Body of pancreas (tissue), 4 donors: ENCODE measurements around the gene SIGLEC11. TPM values are rescaled to one million over a fixed set of nuclear protein-coding genes. Genes with fewer than 3 reads are reported as not detected.

Source experiments
- ATAC-seq: fragments of 150-250 bp; one replicate; pipeline ENCODE4 v1.9.1; 2016
- DNase-seq, 4 donors: peaks; one replicate each; pipeline ENCODE4 v3.0.0-alpha.2; 2019
- H3K27ac ChIP-seq, 4 donors: fragments of 200-600 bp; sonication (generic); 1 replicate in 3 of 4; 2 replicates in 1 of 4; pipeline versions ENCODE4 v1.5.1 to v1.6.1; 2016 to 2019; ENCODE audit warnings: mild to moderate bottlenecking in 1 of 4, mixed read lengths in 1 of 4, moderate library complexity in 1 of 4
- H3K27me3 ChIP-seq, 2 donors: fragments of 200-600 bp; sonication (generic); one replicate each; pipeline ENCODE4 v1.6.0; 2016; ENCODE audit warnings: mild to moderate bottlenecking in 1 of 2
- H3K36me3 ChIP-seq, 2 donors: fragments of 200-600 bp; sonication (generic); replicated peaks in 1 of 2; 2 replicates each; pipeline ENCODE4 v1.5.1; 2016; ENCODE audit warnings: low read depth in 2 of 2; ENCODE audit not compliant: insufficient read depth in 1 of 2
- H3K4me1 ChIP-seq: fragments of 200-600 bp; sonication (generic); one replicate; pipeline ENCODE4 v1.6.0; 2016
- H3K4me3 ChIP-seq, 2 donors: fragments of 200-600 bp; sonication (generic); 1 replicate in 1 of 2; 2 replicates in 1 of 2; pipeline ENCODE4 v1.5.1; 2016 to 2019
- H3K9me3 ChIP-seq, 3 donors: fragments of 200-600 bp; sonication (generic); 1 replicate in 2 of 3; 2 replicates in 1 of 3; pipeline ENCODE4 v1.5.1; 2016
- CTCF ChIP-seq, 7 experiments: fragments of 450-650 bp in 4 of 7; fragments of 200-600 bp in 3 of 7; sonication (generic) in 3 of 7; IDR thresholded peaks; one replicate each; pipeline ENCODE4 v1.5.1; 2016 to 2019; ENCODE audit warnings: antibody characterized with exemption in 7 of 7
- POLR2A ChIP-seq, 3 donors: fragments of 450-650 bp; IDR thresholded peaks; one replicate each; pipeline ENCODE4 v1.6.1; 2016; ENCODE audit warnings: antibody characterized with exemption in 3 of 3, mild to moderate bottlenecking in 2 of 3
- WGBS, 2 donors: methylation state at CpG; one replicate each; pipeline ENCODE4 v1.1.5; 2017; 5-methylcytosine and 5-hydroxymethylcytosine counted together
- intact Hi-C: fragments of 100-400 bp; cut with DNase I; formaldehyde crosslinking; loops from one replicate; pipeline ENCODE4 v1.15.1; 2023
- total RNA-seq, 2 donors: library from RNA; depleted of rRNA; stranded (reverse); fragments of >200 nt; gene quantifications; one replicate each; pipeline ENCODE4 v1.1.0, GENCODE V29; 2016

Gene SIGLEC11
- total RNA-seq, 2 donors from 2014 or later, result 1.3 to 12.5 TPM

- Histone ChIP-seq H3K27me3 (no peaks in the 10 kb centered on the region), H3K9me3 (no peaks in the 10 kb centered on the region), H3K4me1 (peaks cover 90% of the 10 kb centered on the region), H3K4me3 (no peak overlapping the region), H3K27ac (peak overlapping the region in 3 of 4 donors; percentile 75 to 90 (median 80)), H3K36me3 (no peaks in the 10 kb centered on the region)
- no peak for TF ChIP-seq POLR2A (IDR thresholded peaks at IDR 0.05)
- TF ChIP-seq CTCF (IDR thresholded peaks at IDR 0.05), result no peak
- DNase-seq (peak in 1 of 4 donors; percentile 31), ATAC-seq (no peak)
- intact Hi-C loops, result no loop called here
- 24 to 28% methylated on average over 7 of the region's 7 CpGs for WGBS, 2 donors
These were observed 7.6 kb downstream of the SIGLEC11 start for GRCh38 chr19:49953416-49953815.

- ATAC-seq (no peak), DNase-seq (no peak)
- Histone ChIP-seq H3K36me3 (no peaks in the 10 kb centered on the region), H3K9me3 (no peaks in the 10 kb centered on the region), H3K27ac (peak overlapping the region in 3 of 4 donors; percentile 75 to 90 (median 80)), H3K4me1 (peaks cover 85% of the 10 kb centered on the region), H3K27me3 (no peaks in the 10 kb centered on the region), H3K4me3 (no peak overlapping the region)
- TF ChIP-seq CTCF (IDR thresholded peaks at IDR 0.05), result no peak
- intact Hi-C loops, result no loop called here
- 32 to 36% methylated on average over 13 of the region's 13 CpGs for WGBS, 2 donors
These were observed 8.1 kb downstream of the SIGLEC11 start for GRCh38 chr19:49952906-49953305.

- Histone ChIP-seq H3K27me3 (no peaks in the 10 kb centered on the region), H3K4me3 (no peak overlapping the region), H3K27ac (peak overlapping the region in 3 of 4 donors; percentile 75 to 90 (median 80)), H3K4me1 (peaks cover 81% of the 10 kb centered on the region), H3K36me3 (no peaks in the 10 kb centered on the region), H3K9me3 (no peaks in the 10 kb centered on the region)
- DNase-seq (peak in 2 of 4 donors; percentile 29 to 64), ATAC-seq (peak; percentile 42)
- TF ChIP-seq POLR2A (IDR thresholded peaks at IDR 0.05) (no peak), CTCF (IDR thresholded peaks at IDR 0.05) (no peak)
- intact Hi-C loops, result no loop called here
These were observed 8.5 kb downstream of the SIGLEC11 start for GRCh38 chr19:49952479-49952836.

GRCh38 chr19:49951806-49952478, 9.0 kb downstream of the SIGLEC11 start:
- Histone ChIP-seq H3K4me1 (peaks cover 77% of the 10 kb centered on the region), H3K27ac (peak overlapping the region in 3 of 4 donors; percentile 75 to 90 (median 80)), H3K36me3 (no peaks in the 10 kb centered on the region), H3K27me3 (no peaks in the 10 kb centered on the region), H3K9me3 (no peaks in the 10 kb centered on the region), H3K4me3 (no peak overlapping the region)
- 28 to 40% methylated on average over 7 to 9 of the region's 9 CpGs for WGBS, 2 donors
- ATAC-seq (no peak), DNase-seq (no peak)
- intact Hi-C loops, result no loop called here
- TF ChIP-seq POLR2A (IDR thresholded peaks at IDR 0.05) (no peak), CTCF (IDR thresholded peaks at IDR 0.05) (no peak)

GRCh38 chr19:49950956-49951526, 9.9 kb downstream of the SIGLEC11 start:
- WGBS, 2 donors, result 78 to 92% methylated on average over 12 to 13 of the region's 13 CpGs
- no peak for DNase-seq

More at GRCh38 chr19:49950956-49951526, 9.9 kb downstream of the SIGLEC11 start:
- Histone ChIP-seq H3K9me3 (no peaks in the 10 kb centered on the region), H3K27ac (peak overlapping the region in 2 of 4 donors; percentile 80 to 90), H3K4me1 (peaks cover 68% of the 10 kb centered on the region), H3K27me3 (no peaks in the 10 kb centered on the region), H3K36me3 (no peaks in the 10 kb centered on the region), H3K4me3 (no peak overlapping the region)
- ATAC-seq, result no peak
- intact Hi-C loops, result no loop called here
- TF ChIP-seq POLR2A (IDR thresholded peaks at IDR 0.05) (no peak), CTCF (IDR thresholded peaks at IDR 0.05) (no peak)
